ENCODE measurements around the gene CD99.

Gene CD99

GRCh38 chrX:2690856-2691542, at the start of gene CD99:
CD99 (plus strand) TSS chrX:2691295; CDS start chrX:2691361, 66 bp downstream.
- intact Hi-C loops (cut with DNase I): no loop called here
- peak; percentile 19 to 87 (median 67) for DNase-seq

DNA sequence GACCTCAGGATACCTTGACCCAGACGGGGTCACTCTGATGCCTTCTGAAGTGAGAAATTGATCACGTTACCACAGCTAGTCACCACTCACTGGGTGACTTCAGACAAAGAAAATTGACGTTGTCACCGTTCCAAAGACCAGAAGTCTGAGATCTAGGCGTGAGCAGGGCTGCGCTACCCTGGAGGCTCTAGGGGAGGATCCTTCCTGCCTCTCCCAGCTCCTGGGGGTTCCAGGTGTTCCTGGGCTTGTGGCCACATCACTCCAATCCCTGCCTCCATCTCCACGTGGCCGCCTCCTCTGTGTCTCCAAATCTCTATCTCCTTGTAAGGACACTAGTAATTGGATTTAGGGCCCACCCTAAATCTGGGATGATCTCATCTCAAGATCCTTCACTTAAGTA, 48.9 kb upstream of the CD99 start:
- intact Hi-C loops (cut with DNase I): no loop called here
- DNase-seq: no peak

DNA sequence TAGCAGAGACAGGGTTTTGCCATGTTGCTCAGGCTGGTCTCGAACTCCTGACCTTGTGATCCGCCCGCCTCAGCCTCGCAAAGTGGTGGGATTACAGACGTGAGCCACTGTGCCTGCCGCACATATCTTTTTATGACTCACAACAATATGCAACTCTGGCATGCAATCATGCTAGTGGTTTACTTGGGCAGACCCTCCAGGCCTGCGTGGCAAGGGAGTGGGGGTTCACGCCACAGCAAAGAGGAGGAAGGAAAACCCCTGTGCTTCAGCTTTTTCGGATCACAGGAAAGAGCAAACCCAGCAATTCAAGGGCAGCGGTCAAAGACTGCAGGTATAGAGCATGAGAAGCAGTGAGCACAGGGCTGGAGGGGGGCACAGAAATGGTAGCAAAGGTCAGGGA, 48.3 kb upstream of the CD99 start:
- no peak for DNase-seq
- intact Hi-C loops (cut with DNase I): no loop called here

DNA sequence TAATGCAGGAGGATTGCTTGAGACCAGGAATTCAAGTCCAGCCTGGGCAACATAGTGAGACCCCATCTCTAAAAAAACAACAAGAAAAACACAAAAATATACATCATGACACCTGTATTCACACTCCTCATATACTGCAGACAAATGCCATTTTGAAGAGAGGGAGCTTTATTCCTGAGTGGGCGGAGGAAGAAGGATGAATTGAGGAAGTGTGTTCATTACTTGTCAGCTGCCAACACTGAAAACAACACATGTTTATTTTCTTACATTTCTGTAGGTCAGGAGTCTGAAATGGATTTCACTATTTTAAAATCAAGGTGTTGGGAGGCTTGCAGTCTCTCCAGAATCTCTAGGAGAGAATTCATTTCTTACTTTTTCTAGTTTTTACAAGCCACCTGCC, 47.2 kb upstream of the CD99 start:
- no peak for DNase-seq
- intact Hi-C loops (cut with DNase I): no loop called here

- intact Hi-C loops (cut with DNase I): no loop called here
- no peak for DNase-seq
Measured at GRCh38 chrX:2645563-2645962, 45.5 kb upstream of the CD99 start.

DNA sequence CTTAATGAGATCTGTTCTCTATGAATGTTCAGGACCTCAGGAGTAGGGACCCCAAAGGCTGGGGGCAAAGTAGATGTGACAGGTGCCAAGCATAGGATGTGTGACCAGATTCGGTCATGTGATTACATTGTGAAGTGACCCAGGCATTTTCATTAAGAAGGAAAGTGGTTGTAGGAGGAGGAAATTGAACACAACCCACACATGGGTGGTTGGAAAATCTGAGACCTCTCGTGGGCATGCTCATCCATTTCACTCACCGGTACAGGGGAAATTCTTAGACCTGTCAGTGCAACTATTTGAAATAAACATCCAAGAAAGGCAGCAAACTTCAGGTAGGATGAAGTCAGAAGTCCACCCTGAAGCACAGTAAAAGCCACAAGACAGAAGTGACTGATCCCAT, 43.5 kb upstream of the CD99 start:
- no peak for DNase-seq
- intact Hi-C loops (cut with DNase I): no loop called here

DNA sequence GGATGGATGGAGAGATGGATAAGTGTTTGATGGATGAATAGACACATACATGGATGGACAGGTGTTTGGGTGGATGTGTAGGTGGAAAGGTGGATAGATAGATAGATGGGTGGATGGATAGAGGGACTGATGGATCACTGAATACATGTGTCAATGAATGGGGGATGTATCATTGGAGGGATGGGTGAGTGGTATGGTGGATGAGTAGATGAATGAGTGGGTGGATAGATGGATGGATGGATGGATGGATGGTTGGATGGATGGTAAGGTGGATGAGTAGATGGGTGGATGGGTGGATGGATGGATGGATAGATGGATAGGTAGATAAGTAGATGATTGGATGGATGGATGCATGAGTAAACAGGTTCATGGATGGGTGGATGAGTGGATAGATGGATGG, 41.1 kb upstream of the CD99 start:
- no peak for DNase-seq
- intact Hi-C loops (cut with DNase I): no loop called here

GRCh38 chrX:2650865-2651264, 40.2 kb upstream of the CD99 start:
- DNase-seq: peak in 5 of 42 donors; percentile 1 to 60 (median 14)
- intact Hi-C loops (cut with DNase I): no loop called here

- intact Hi-C loops (cut with DNase I): no loop called here
- no peak for DNase-seq
Measured at GRCh38 chrX:2652106-2652505, 39.0 kb upstream of the CD99 start.

- DNase-seq: no peak
- intact Hi-C loops (cut with DNase I): no loop called here
Measured at GRCh38 chrX:2654436-2655340, 36.4 kb upstream of the CD99 start.

DNA sequence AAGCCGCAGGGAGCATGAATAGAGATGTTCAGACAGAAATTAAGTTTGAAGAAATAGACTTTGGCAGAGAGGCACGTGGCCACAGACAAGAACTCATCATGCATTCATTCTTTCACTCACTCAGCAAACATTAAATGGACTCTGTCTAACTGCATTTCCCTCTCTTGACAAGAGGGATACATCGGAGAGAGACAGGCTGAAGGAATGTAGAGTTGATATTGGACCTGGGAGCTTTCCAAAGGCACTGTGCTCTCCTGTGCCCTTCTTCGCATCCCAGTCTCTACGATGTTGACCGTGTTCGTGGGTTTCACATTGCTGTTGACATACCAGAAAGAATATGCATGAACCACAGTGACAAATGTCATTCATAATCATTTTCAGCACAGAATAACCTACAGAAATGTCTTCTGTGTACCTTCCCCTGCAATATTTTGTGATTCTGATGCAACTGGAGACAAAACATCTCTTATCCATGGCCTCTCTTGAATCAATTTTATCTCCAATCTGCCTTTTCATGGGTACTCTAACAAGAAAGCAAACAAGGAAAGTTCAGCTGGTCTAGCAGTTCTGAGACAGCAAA, 34.7 kb upstream of the CD99 start:
- intact Hi-C loops (cut with DNase I): no loop called here
- no peak for DNase-seq

- no peak for DNase-seq
- intact Hi-C loops (cut with DNase I): no loop called here
Measured at GRCh38 chrX:2657532-2658113, 33.5 kb upstream of the CD99 start.

DNA sequence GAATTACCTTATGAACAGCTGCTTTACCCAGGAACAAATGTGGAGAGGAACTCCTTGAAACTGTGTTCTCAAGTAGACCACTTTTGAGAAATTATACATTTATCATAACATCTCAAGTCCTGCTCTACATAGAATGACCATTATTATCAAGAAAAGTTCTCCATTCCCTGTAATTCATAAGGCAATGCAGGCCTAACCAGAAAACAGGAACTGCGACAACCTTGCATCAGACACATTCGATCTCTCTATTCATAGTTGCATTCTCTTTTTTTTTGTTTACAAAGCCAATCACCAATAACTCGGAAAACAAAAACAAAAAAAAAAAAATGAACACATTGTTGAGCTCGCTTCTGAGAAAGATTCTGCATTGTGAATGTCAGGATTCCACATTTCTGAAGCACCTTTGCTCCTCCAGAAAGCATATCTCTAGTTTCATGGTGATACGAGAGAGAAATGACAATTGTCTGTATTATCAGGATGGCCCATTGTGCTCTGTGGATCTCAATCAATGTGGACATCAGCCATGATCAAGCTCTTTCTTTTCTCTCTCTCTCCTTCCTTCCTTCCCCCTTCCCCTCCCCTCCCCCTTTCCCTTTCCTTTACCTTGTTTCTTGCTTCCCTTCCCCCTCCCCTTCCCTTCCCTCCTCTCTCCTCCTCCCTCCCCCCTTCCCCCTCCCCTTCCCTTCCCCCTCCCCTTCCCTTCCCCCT, 32.4 kb upstream of the CD99 start:
- intact Hi-C loops (cut with DNase I): no loop called here
- DNase-seq: no peak

DNA sequence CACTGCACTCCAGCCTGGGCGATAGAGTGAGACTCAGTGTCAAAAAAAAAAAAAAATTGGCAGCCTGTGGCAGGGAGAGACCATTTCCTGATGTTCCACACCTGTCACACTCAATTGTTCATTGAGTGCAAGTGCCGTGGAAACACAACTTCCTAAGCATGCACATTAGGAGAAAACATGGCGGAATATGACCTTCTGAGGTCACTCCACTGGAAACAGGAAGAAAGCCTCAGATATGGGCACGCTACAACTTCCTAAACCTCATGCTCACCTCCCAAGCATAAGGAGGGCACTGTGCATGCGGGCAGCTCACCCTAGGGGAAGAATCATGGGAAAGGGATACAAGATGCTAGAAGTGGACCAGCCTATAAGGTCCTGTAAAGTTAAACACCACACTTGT, 28.5 kb upstream of the CD99 start:
- DNase-seq: no peak
- intact Hi-C loops (cut with DNase I): no loop called here

- intact Hi-C loops (cut with DNase I): no loop called here
- DNase-seq: no peak
Measured at GRCh38 chrX:2664502-2664901, 26.6 kb upstream of the CD99 start.

GRCh38 chrX:2665387-2666304, 25.4 kb upstream of the CD99 start:
- no peak for DNase-seq

DNA sequence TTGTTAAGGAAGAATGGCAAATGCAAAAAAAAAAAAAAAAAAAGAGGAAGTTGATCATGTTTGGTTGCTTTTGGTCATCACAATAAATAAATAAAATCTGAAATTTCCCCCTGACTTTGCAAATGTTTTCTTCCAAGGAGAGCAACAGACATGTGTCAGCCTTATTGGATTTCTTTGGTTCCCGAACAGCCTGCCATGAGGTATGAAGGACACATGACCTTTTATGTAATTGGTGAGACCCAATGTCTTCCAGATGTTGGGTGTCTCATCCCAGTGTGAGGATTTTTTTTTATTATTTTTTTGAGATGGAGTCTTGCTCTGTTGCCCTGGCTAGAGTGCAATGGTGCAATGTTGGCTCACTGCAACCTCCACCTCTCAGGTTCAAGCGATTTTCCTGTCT, 24.6 kb upstream of the CD99 start:
- intact Hi-C loops (cut with DNase I): no loop called here
- DNase-seq: no peak

More at GRCh38 chrX:2665387-2666304, 25.4 kb upstream of the CD99 start:
- intact Hi-C loops (cut with DNase I): no loop called here

- intact Hi-C loops (cut with DNase I): no loop called here
- no peak for DNase-seq
Measured at GRCh38 chrX:2670978-2671377, 20.1 kb upstream of the CD99 start.

Data from head of caudate nucleus (tissue), 42 donors.